Aorta (tissue), 5 donors: Measurements from ENCODE around the gene FGD6. TPM values are rescaled to one million over a fixed set of nuclear protein-coding genes. Genes with fewer than 3 reads are reported as not detected.
"Not testable (repeated sequence)": the region's sequence is repeated elsewhere in the genome, so short reads cannot be mapped to it uniquely, and the experiment has no call there.

ENCODE experiments used
- ATAC-seq: fragments of 200-7000 bp; cut with Tn5 transposase; one replicate; pipeline ENCODE4 v1.9.1; 2022; ENCODE audit warnings: moderate library complexity; ENCODE audit not compliant: low FRiP score
- DNase-seq, 2 donors: peaks; one replicate each; pipeline ENCODE4 v3.0.0-alpha.2; 2020
- H3K27ac ChIP-seq, 2 donors: one replicate each; pipeline ENCODE4 v1.5.1; 2013; ENCODE audit warnings: low read length in 2 of 2, mild to moderate bottlenecking in 2 of 2, moderate library complexity in 2 of 2, control low read depth in 1 of 2, inconsistent platforms in 1 of 2, low read depth in 1 of 2
- H3K27me3 ChIP-seq, 2 donors: one replicate each; pipeline ENCODE4 v1.6.1; 2013; ENCODE audit warnings: control low read depth in 1 of 2, low read length in 1 of 2, mild to moderate bottlenecking in 1 of 2, moderate library complexity in 1 of 2; ENCODE audit not compliant: insufficient read depth in 2 of 2, control insufficient read depth in 1 of 2
- H3K36me3 ChIP-seq, 2 donors: one replicate each; pipeline ENCODE4 v1.6.1; 2013; ENCODE audit warnings: control low read depth in 1 of 2, low read length in 1 of 2, mild to moderate bottlenecking in 1 of 2; ENCODE audit not compliant: insufficient read depth in 2 of 2, control insufficient read depth in 1 of 2
- H3K4me1 ChIP-seq, 2 donors: one replicate each; pipeline ENCODE4 v1.6.1; 2013; ENCODE audit warnings: low read length in 2 of 2, control low read depth in 1 of 2, mild to moderate bottlenecking in 1 of 2, moderate library complexity in 1 of 2; ENCODE audit not compliant: insufficient read depth in 2 of 2, control insufficient read depth in 1 of 2
- H3K4me3 ChIP-seq, 2 donors: one replicate each; pipeline ENCODE4 v1.5.1; 2013; ENCODE audit warnings: low read length in 2 of 2, control low read depth in 1 of 2, mild to moderate bottlenecking in 1 of 2
- H3K9me3 ChIP-seq: one replicate; pipeline ENCODE4 v1.6.1; 2013; ENCODE audit warnings: mild to moderate bottlenecking, low read length; ENCODE audit not compliant: control insufficient read depth
- WGBS, 2 donors: extraction: QIAGEN DNeasy Blood & Tissue Kit; methylation state at CpG; one replicate each; pipeline ENCODE4 v1.1.7; 2013; 5-methylcytosine and 5-hydroxymethylcytosine counted together
- intact Hi-C, 2 donors: fragments of 100-400 bp; cut with DNase I; formaldehyde crosslinking; loops; one replicate each; pipeline versions ENCODE4 v1.14.2 to v1.15.0; 2022
- polyA plus RNA-seq, 2 donors: library from polyadenylated mRNA; stranded (reverse); fragments of 200-250 nt; gene quantifications; one replicate each; pipeline ENCODE4 v1.2.3, GENCODE V29; 2013
- total RNA-seq, 2 donors: library from RNA; stranded (reverse); fragmentation: NEBNext Ultra II Directional; extraction: Animal tissue kit (Norgen Biotek cat#: 25700); gene quantifications; one replicate each; pipeline ENCODE4 v1.2.1, GENCODE V29; 2021
- donor health status: healthy with polysubstance abuse.
- donor health status: Bipolar disorder and iron deficiency.
- donor health status: DM: no; HTN: no; CAD: no.
- donor health status: DM: no; HTN: no; CAD: no.
- donor health status: DM: yes; HTN: yes; CAD: no.

The FGD6 gene
- total and polyA plus RNA-seq, 4 donors: 0.95 to 15.5 (median 5.1) TPM

GRCh38 chr12:95096378-95096777 is 120.9 kb downstream of the FGD6 start:
- Histone ChIP-seq H3K27me3 (no peaks in the 10 kb centered on the region), H3K4me1 (no peaks in the 10 kb centered on the region), H3K9me3 (no peaks in the 10 kb centered on the region), H3K4me3 (no peak overlapping the region), H3K27ac (no peak overlapping the region), H3K36me3 (no peaks in the 10 kb centered on the region)
- no peak for ATAC-seq
- intact Hi-C loops: no loop called here
- 45 to 68% methylated on average over 2 of the region's 2 CpGs for WGBS, 2 donors
- DNase-seq: no peak

DNA sequence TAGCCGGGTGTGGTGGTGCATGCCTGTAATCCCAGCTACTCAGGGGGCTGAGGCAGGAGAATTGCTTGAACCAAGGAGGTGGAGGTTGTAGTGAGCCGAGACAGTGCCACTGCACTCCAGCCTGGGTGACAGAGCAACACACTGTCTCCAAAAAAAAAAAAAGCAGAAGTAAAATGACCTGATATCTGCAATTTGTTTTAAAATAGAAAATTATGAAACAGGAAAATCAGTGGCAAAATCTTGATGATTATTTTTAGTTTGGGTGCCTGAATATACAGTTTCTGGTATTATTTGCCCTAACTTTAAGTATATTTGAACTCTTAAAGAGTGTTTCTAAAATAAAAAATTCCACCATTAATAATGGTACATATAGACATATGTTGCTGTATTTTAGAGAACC is 121.4 kb downstream of the FGD6 start:
- H3K27ac ChIP-seq, ATAC-seq, H3K9me3 ChIP-seq, intact Hi-C loops, H3K4me3 ChIP-seq, DNase-seq, H3K36me3 ChIP-seq, H3K4me1 ChIP-seq, H3K27me3 ChIP-seq: not testable (repeated sequence)
- 85 to 89% methylated on average over 2 of the region's 2 CpGs for WGBS, 2 donors

GRCh38 chr12:95089462-95089861 is 127.8 kb downstream of the FGD6 start:
- ATAC-seq (no peak), DNase-seq (no peak)
- 70 to 83% methylated on average over 1 of the region's 1 CpG for WGBS, 2 donors
- Histone ChIP-seq H3K36me3 (no peaks in the 10 kb centered on the region), H3K9me3 (no peaks in the 10 kb centered on the region), H3K4me1 (no peaks in the 10 kb centered on the region), H3K27ac (no peak overlapping the region), H3K27me3 (no peaks in the 10 kb centered on the region), H3K4me3 (no peak overlapping the region)
- intact Hi-C loops: no loop called here

DNA sequence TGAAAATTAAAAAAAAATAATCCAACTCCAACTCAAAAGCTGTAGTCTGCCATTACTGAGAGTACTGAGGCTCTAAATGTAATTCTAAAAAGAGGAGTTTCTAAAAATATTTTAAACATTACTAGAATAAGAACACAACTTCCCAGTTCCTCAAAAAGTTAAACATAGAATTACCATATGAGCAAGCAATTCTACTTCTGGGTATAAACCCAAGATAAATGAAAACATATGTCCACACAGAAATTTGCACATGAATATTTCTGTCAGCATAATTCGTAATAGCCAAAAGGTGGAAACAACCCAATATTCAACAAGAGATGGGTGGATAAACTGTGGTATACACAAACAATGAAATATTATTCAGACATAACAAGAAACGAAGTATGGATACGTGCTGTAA is 128.9 kb downstream of the FGD6 start:
- no peak overlapping the region for H3K4me3 ChIP-seq
- H3K36me3 ChIP-seq: no peaks in the 10 kb centered on the region
- no peaks in the 10 kb centered on the region for H3K9me3 ChIP-seq
- no peak for ATAC-seq
- H3K27me3 ChIP-seq: no peaks in the 10 kb centered on the region
- intact Hi-C loops: no loop called here
- H3K27ac ChIP-seq: no peak overlapping the region
- H3K4me1 ChIP-seq: no peaks in the 10 kb centered on the region
- WGBS, 2 donors: 72 to 75% methylated on average over 3 of the region's 3 CpGs
- DNase-seq: no peak

GRCh38 chr12:95085612-95086011 is 131.7 kb downstream of the FGD6 start:
- intact Hi-C loops: no loop called here
- H3K36me3 ChIP-seq: no peaks in the 10 kb centered on the region
- no peaks in the 10 kb centered on the region for H3K9me3 ChIP-seq
- ATAC-seq: no peak
- no peaks in the 10 kb centered on the region for H3K27me3 ChIP-seq
- DNase-seq: no peak
- H3K4me1 ChIP-seq: no peaks in the 10 kb centered on the region
- no peak overlapping the region for H3K27ac ChIP-seq
- no peak overlapping the region for H3K4me3 ChIP-seq

DNA sequence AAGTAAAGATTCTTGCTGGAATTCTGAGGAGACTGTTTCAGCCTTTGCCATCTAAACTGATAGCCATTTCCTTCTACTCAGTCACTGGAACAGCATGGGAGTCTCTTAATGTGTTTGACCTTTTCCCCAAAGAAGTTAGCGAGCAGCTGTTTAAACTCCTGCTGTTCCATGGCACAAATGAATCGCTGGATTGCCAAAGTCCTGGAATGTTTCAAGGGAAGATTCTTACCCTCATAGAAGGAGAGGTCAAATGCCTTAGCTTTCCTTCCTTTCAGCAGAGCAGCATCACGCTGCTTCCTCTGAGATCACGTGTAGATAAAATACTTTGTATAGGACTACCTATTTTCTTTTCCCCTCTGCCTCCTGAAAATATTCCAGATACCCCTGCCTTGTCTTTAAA is 133.3 kb downstream of the FGD6 start:
- Histone ChIP-seq H3K36me3 (no peaks in the 10 kb centered on the region), H3K9me3 (no peaks in the 10 kb centered on the region), H3K27me3 (no peaks in the 10 kb centered on the region), H3K4me3 (no peak overlapping the region), H3K4me1 (no peaks in the 10 kb centered on the region), H3K27ac (no peak overlapping the region)
- intact Hi-C loops: no loop called here
- 11 to 16% methylated on average over 4 of the region's 4 CpGs for WGBS, 2 donors
- DNase-seq (no peak), ATAC-seq (peak; percentile 44)

DNA sequence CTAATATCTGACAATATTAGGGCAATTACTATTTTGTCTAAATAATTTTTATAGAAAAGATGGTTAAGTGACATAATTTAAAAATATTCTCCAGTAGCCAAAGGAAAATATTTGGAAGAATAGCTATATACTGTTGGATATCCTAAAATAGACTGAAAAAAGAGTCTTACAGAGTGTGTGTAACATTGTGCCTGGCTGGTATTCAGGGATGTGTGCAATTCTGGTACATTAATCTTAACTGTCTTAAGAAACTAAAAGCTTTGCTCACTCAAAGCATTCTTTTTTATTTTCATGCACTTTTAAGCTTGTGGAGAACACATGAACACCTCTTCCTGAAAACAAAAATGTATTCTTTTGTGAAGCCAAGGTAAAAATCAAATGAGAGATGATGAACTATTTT is 133.8 kb downstream of the FGD6 start:
- no peak for DNase-seq
- H3K27me3 ChIP-seq: no peaks in the 10 kb centered on the region
- intact Hi-C loops: no loop called here
- H3K36me3 ChIP-seq: no peaks in the 10 kb centered on the region
- no peak for ATAC-seq
- H3K4me3 ChIP-seq: no peak overlapping the region
- H3K4me1 ChIP-seq: no peaks in the 10 kb centered on the region
- no peak overlapping the region for H3K27ac ChIP-seq
- H3K9me3 ChIP-seq: no peaks in the 10 kb centered on the region

DNA sequence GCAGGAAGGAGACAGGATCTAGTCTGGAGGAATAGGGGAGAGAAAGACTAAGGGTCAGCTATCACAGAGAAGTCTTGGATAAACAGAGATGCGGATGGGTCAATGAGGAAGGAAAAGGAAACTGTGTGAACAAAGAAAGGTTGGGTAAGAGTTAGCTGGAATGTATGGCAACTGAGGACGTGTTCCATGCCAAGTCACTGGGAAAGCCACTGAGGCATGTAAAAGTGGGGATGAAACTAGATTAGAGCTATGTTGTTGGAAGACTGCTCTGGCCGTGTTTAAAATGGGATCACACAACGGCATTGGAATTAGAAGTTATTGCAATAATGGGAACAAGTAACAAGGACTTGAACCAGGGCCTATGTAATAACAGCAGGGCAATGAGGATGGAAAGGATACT is 139.9 kb downstream of the FGD6 start:
- H3K27ac ChIP-seq: peak overlapping the region in 1 of 2 donors; percentile 56
- H3K4me3 ChIP-seq: no peak overlapping the region
- peaks cover 0 to 2% of the 10 kb centered on the region in 2 donors for H3K4me1 ChIP-seq
- no peak for DNase-seq
- no peaks in the 10 kb centered on the region for H3K9me3 ChIP-seq
- no peaks in the 10 kb centered on the region for H3K36me3 ChIP-seq
- intact Hi-C loops: no loop called here
- WGBS, 2 donors: 26 to 28% methylated on average over 4 of the region's 4 CpGs
- H3K27me3 ChIP-seq: no peaks in the 10 kb centered on the region
- ATAC-seq: no peak

- Histone ChIP-seq H3K27me3 (no peaks in the 10 kb centered on the region), H3K4me3 (no peak overlapping the region), H3K4me1 (peaks cover 2% of the 10 kb centered on the region in 2 donors), H3K27ac (no peak overlapping the region), H3K9me3 (no peaks in the 10 kb centered on the region), H3K36me3 (no peaks in the 10 kb centered on the region)
- intact Hi-C loops: no loop called here
- ATAC-seq (no peak), DNase-seq (no peak)
- WGBS, 2 donors: 19 to 23% methylated on average over 5 of the region's 5 CpGs
These were observed 142.5 kb downstream of the FGD6 start for GRCh38 chr12:95074766-95075165.
